Mammary epithelial cell (primary cell): ENCODE measurements around the gene NACC2.

Experiments
- CTCF ChIP-seq, 2 donors: IDR thresholded peaks in 1 of 2; conservative IDR thresholded peaks in 1 of 2; 2 replicates each; pipeline ENCODE4 v1.5.1; 2011 to 2012; ENCODE audit warnings: inconsistent platforms in 2 of 2, low read length in 2 of 2, mild to moderate bottlenecking in 2 of 2, control low read depth in 1 of 2, low read depth in 1 of 2; ENCODE audit not compliant: insufficient read depth in 1 of 2; ENCODE audit errors: extremely low read depth in 1 of 2
- EZH2 ChIP-seq: IDR thresholded peaks from 2 replicates; pipeline ENCODE4 v1.6.1; 2012; ENCODE audit warnings: low read length, inconsistent platforms, borderline replicate concordance

- TF ChIP-seq EZH2 (peak; percentile 8), CTCF (conservative IDR thresholded peaks at IDR 0.05 in 1 of 2, IDR thresholded peaks at IDR 0.05 in 1 of 2; ENCODE audit: extremely low read depth in 1 of 2, insufficient read depth in 1 of 2, low read depth in 1 of 2, low read length in 2 of 2) (no peak)
These were observed 38.9 kb upstream of the NACC2 start for GRCh38 chr9:136133959-136134484.
